Measurements from ENCODE around the gene CELF4. TPM values are rescaled to one million over a fixed set of nuclear protein-coding genes. Genes with fewer than 3 reads are reported as not detected.

The CELF4 gene
- total RNA-seq, 4 donors from 2014 or later = 0.32 to 0.81 (median 0.77) TPM

GRCh38 chr18:37582261-37582660 is 16.7 kb upstream of the CELF4 start:
- no peak for ATAC-seq
- TF ChIP-seq CTCF (IDR thresholded peaks at IDR 0.05) (no peak), POLR2AphosphoS5 (IDR thresholded peaks at IDR 0.05) (no peak), EP300 (IDR thresholded peaks at IDR 0.05) (no peak), POLR2A (IDR thresholded peaks at IDR 0.05) (no peak)
- Histone ChIP-seq H3K36me3 (no peaks in the 10 kb centered on the region), H3K27ac (no peak overlapping the region), H3K27me3 (peaks cover 57% of the 10 kb centered on the region), H3K9me3 (no peaks in the 10 kb centered on the region), H3K4me1 (peaks cover 0 to 21% (median 9%) of the 10 kb centered on the region in 3 donors), H3K4me3 (no peak overlapping the region)
- 30 to 33% methylated on average over 2 of the region's 2 CpGs for WGBS, 2 donors (ENCODE audit: low coverage in 1 of 2)

DNA sequence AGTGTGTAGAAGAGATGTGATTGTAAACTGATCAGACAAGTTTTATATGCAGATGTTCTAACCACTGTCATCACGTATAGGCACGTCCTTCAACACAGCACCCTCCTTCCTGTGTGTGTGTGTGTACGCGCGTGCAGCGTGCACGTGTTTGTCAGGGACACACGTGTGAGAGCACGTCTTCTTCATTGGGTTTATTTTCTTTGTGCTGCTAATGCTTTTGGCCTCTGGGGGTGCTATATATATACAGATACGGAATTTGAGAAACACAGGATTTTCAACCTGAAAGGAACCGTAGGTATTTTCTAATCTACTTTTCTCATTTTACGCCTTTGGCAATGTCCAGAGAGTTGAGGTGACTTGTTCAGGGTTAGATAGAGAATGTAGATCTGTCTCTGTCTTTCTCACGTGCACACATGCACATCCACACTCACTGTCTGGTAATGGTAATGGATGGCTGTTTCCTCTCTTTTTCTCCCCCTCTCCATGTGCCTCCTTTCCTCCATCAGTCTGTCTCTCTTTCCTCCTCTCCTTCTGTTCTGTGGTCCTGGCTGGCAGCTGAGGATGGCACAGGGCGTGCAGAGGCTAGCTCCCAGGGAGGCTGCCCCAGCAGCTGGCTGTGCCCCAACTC is 13.4 kb upstream of the CELF4 start:
- H3K27ac ChIP-seq = no peak overlapping the region
- ATAC-seq = peak; percentile 17
- 11 to 14% methylated on average over 14 of the region's 14 CpGs for WGBS, 2 donors (ENCODE audit: low coverage in 1 of 2)

GRCh38 chr18:37578182-37578678 is 12.6 kb upstream of the CELF4 start:
- 11 to 39% methylated on average over 3 of the region's 6 CpGs for WGBS, 2 donors (ENCODE audit: low coverage in 1 of 2)
- no peak for TF ChIP-seq CTCF (IDR thresholded peaks at IDR 0.05)
- no peak for TF ChIP-seq EP300 (IDR thresholded peaks at IDR 0.05)
- TF ChIP-seq POLR2AphosphoS5 (IDR thresholded peaks at IDR 0.05) = no peak
- no peak for TF ChIP-seq POLR2A (IDR thresholded peaks at IDR 0.05)
- H3K4me3 ChIP-seq = no peak overlapping the region
- H3K4me1 ChIP-seq = peaks cover 0 to 22% (median 9%) of the 10 kb centered on the region in 3 donors
- no peak for ATAC-seq
- no peak overlapping the region for H3K27ac ChIP-seq
- peaks cover 84% of the 10 kb centered on the region for H3K27me3 ChIP-seq
- H3K36me3 ChIP-seq = no peaks in the 10 kb centered on the region
- H3K9me3 ChIP-seq = no peaks in the 10 kb centered on the region

More for the DNA sequence above, 13.4 kb upstream of the CELF4 start:
- peaks cover 78% of the 10 kb centered on the region for H3K27me3 ChIP-seq
- H3K4me1 ChIP-seq = peaks cover 0 to 22% (median 9%) of the 10 kb centered on the region in 3 donors
- H3K36me3 ChIP-seq = no peaks in the 10 kb centered on the region
- H3K4me3 ChIP-seq = no peak overlapping the region
- no peak for TF ChIP-seq POLR2A (IDR thresholded peaks at IDR 0.05)
- peak in 1 of 4 experiments; percentile 30 for TF ChIP-seq CTCF (IDR thresholded peaks at IDR 0.05)
- TF ChIP-seq POLR2AphosphoS5 (IDR thresholded peaks at IDR 0.05) = no peak
- no peak for TF ChIP-seq EP300 (IDR thresholded peaks at IDR 0.05)
- H3K9me3 ChIP-seq = no peaks in the 10 kb centered on the region

GRCh38 chr18:37577051-37577611 is 11.5 kb upstream of the CELF4 start:
- 40% methylated on average over 1 of the region's 7 CpGs; no CpG with 5 or more reads in 1 of the 2 donors for WGBS, 2 donors (ENCODE audit: low coverage in 1 of 2)
- ATAC-seq = no peak
- H3K27ac ChIP-seq = no peak overlapping the region

More at GRCh38 chr18:37577051-37577611, 11.5 kb upstream of the CELF4 start:
- TF ChIP-seq POLR2A (IDR thresholded peaks at IDR 0.05) = no peak
- TF ChIP-seq CTCF (IDR thresholded peaks at IDR 0.05) = no peak
- no peak for TF ChIP-seq POLR2AphosphoS5 (IDR thresholded peaks at IDR 0.05)
- no peak for TF ChIP-seq EP300 (IDR thresholded peaks at IDR 0.05)
- no peaks in the 10 kb centered on the region for H3K9me3 ChIP-seq
- H3K4me3 ChIP-seq = no peak overlapping the region
- H3K4me1 ChIP-seq = peaks cover 0 to 22% (median 9%) of the 10 kb centered on the region in 3 donors
- no peaks in the 10 kb centered on the region for H3K36me3 ChIP-seq
- peaks cover 88% of the 10 kb centered on the region for H3K27me3 ChIP-seq
